ENCODE data around the gene GALR3.

Gene GALR3

GRCh38 chr22:37808294-37808657, 14.9 kb upstream of the GALR3 start:
- Histone ChIP-seq H2BK120ac (ENCODE audit: low read depth, low read length) (no peak overlapping the region), H3K14ac (ENCODE audit: low read length) (no peak overlapping the region), H3K18ac (ENCODE audit: low read length) (no peak overlapping the region), H3K23ac (ENCODE audit: low read depth, low read length, poor library complexity) (no peak overlapping the region), H4K91ac (ENCODE audit: low read depth, low read length, poor library complexity) (no peak overlapping the region), H3K4ac (ENCODE audit: low read length) (no peak overlapping the region), H3K79me1 (ENCODE audit: low read depth, low read length) (peaks cover 4% of the 10 kb centered on the region), H2BK15ac (ENCODE audit: low read length) (no peak overlapping the region), H2AFZ (ENCODE audit: low read length) (peak overlapping the region; percentile 84), H3K4me3 (ENCODE audit: low read length in 2 of 2) (peak overlapping the region; percentile 80 to 92), H3K36me3 (replicated peaks in 1 of 2; ENCODE audit: control insufficient read depth in 2 of 2, insufficient read depth in 2 of 2, low read length in 2 of 2) (peaks cover 3 to 17% of the 10 kb centered on the region in 2 donors), H3K4me2 (ENCODE audit: insufficient read depth, low read length, poor library complexity, severe bottlenecking) (peak overlapping the region; percentile 72), H3K4me1 (ENCODE audit: control insufficient read depth in 2 of 2, insufficient read depth in 1 of 2, low read depth in 1 of 2, low read length in 2 of 2) (peaks cover 15 to 19% of the 10 kb centered on the region in 2 donors), H3K27ac (replicated peaks; ENCODE audit: low read length) (no peak overlapping the region), H4K8ac (ENCODE audit: low read depth, low read length) (no peak overlapping the region), H2BK5ac (ENCODE audit: low read length) (no peak overlapping the region), H2AK5ac (ENCODE audit: low read depth, low read length) (no peak overlapping the region), H3K9me3 (replicated peaks in 1 of 2; ENCODE audit: control insufficient read depth in 2 of 2, insufficient read depth in 1 of 2, low read depth in 1 of 2, low read length in 2 of 2) (no peaks in the 10 kb centered on the region), H2BK12ac (ENCODE audit: low read length) (no peak overlapping the region), H3K27me3 (ENCODE audit: control insufficient read depth in 3 of 3, insufficient read depth in 3 of 3, low read depth in 1 of 3, low read length in 3 of 3) (peaks cover 2 to 28% (median 15%) of the 10 kb centered on the region in 3 experiments), H3K9ac (ENCODE audit: low read depth, low read length, poor library complexity) (peak overlapping the region; percentile 93)
- no CpG with 5 or more reads among the region's 8 CpGs for WGBS, 2 donors (ENCODE audit: extremely low coverage in 2 of 2, insufficient read length in 2 of 2, insufficient replicate concordance in 1 of 2)
- no peak for DNase-seq (ENCODE audit: low spot score)

DNA sequence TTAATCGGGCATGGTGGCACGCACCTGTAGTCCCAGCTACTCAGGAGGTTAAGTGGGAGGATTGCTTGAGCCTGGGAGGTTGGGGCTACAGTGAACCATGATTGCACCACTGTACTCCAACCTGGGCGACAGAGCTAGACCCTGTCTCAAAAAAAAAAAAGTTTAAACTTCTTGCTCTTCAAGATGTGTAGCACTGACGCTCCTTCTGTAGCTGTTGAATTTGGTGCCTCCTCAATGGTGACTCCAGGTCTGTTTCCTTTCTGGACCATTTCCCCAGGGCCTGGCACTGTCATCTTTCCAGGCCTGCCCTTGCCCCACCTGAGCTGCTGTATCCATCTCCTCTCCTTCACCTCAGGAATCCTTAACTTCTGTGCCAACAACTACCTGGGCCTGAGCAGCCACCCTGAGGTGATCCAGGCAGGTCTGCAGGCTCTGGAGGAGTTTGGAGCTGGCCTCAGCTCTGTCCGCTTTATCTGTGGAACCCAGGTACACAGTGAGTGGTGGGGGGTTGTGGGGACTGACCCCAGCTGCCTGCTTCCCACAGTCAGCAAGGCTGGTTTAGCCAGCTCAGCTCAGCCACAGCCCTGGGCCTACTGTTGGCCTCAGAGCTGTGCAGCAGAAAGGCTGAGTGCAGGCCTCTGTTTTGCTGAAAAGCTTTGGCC, 13.4 kb upstream of the GALR3 start:
- H3K4me1 ChIP-seq (ENCODE audit: control insufficient read depth in 2 of 2, insufficient read depth in 1 of 2, low read depth in 1 of 2, low read length in 2 of 2), result peaks cover 8 to 12% of the 10 kb centered on the region in 2 donors
- H3K9ac ChIP-seq (ENCODE audit: low read depth, low read length, poor library complexity), result no peak overlapping the region
- no peak overlapping the region for H2BK12ac ChIP-seq (ENCODE audit: low read length)
- H3K36me3 ChIP-seq (replicated peaks in 1 of 2; ENCODE audit: control insufficient read depth in 2 of 2, insufficient read depth in 2 of 2, low read length in 2 of 2), result peaks cover 9 to 27% of the 10 kb centered on the region in 2 donors
- H4K8ac ChIP-seq (ENCODE audit: low read depth, low read length), result no peak overlapping the region
- H3K18ac ChIP-seq (ENCODE audit: low read length), result no peak overlapping the region
- no peaks in the 10 kb centered on the region for H3K9me3 ChIP-seq (replicated peaks in 1 of 2; ENCODE audit: control insufficient read depth in 2 of 2, insufficient read depth in 1 of 2, low read depth in 1 of 2, low read length in 2 of 2)
- no peak overlapping the region for H3K23ac ChIP-seq (ENCODE audit: low read depth, low read length, poor library complexity)
- H3K27ac ChIP-seq (replicated peaks; ENCODE audit: low read length), result no peak overlapping the region
- H3K79me1 ChIP-seq (ENCODE audit: low read depth, low read length), result peaks cover 4% of the 10 kb centered on the region
- H2AK5ac ChIP-seq (ENCODE audit: low read depth, low read length), result no peak overlapping the region
- H3K4ac ChIP-seq (ENCODE audit: low read length), result no peak overlapping the region
- no peak overlapping the region for H2AFZ ChIP-seq (ENCODE audit: low read length)
- WGBS, 2 donors (ENCODE audit: extremely low coverage in 2 of 2, insufficient read length in 2 of 2, insufficient replicate concordance in 1 of 2), result no CpG with 5 or more reads among the region's 5 CpGs
- no peak for DNase-seq (ENCODE audit: low spot score)
- no peak overlapping the region for H3K14ac ChIP-seq (ENCODE audit: low read length)
- no peak overlapping the region for H3K4me2 ChIP-seq (ENCODE audit: insufficient read depth, low read length, poor library complexity, severe bottlenecking)
- H4K91ac ChIP-seq (ENCODE audit: low read depth, low read length, poor library complexity), result no peak overlapping the region
- H2BK15ac ChIP-seq (ENCODE audit: low read length), result no peak overlapping the region
- peaks cover 2 to 19% (median 15%) of the 10 kb centered on the region in 3 experiments for H3K27me3 ChIP-seq (ENCODE audit: control insufficient read depth in 3 of 3, insufficient read depth in 3 of 3, low read depth in 1 of 3, low read length in 3 of 3)
- H2BK120ac ChIP-seq (ENCODE audit: low read depth, low read length), result no peak overlapping the region
- H3K4me3 ChIP-seq (ENCODE audit: low read length in 2 of 2), result no peak overlapping the region
- H2BK5ac ChIP-seq (ENCODE audit: low read length), result no peak overlapping the region

DNA sequence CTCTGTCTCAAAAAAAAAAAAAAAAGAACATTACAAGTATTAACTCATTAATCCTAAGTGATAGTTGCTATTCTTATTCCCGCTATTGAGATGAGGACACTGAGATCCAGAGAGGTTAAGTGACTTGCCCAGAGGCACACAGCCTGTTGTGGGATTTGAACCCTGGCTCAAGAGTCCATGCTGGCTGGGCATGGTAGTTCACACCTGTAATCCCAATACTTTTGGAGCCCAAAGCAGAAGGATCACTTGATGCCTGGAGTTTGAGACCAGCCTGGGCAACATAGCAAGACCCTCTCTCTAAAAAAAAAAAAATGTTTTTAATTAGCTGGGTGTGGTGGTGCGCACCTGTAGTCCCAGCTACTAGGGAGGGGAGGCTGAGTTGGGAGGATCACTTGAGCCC, 11.3 kb upstream of the GALR3 start:
- no peak overlapping the region for H3K23ac ChIP-seq (ENCODE audit: low read depth, low read length, poor library complexity)
- peaks cover 19 to 46% of the 10 kb centered on the region in 2 donors for H3K36me3 ChIP-seq (replicated peaks in 1 of 2; ENCODE audit: control insufficient read depth in 2 of 2, insufficient read depth in 2 of 2, low read length in 2 of 2)
- H3K4me3 ChIP-seq (ENCODE audit: low read length in 2 of 2), result no peak overlapping the region
- no peak for DNase-seq (ENCODE audit: low spot score)
- no peak overlapping the region for H3K14ac ChIP-seq (ENCODE audit: low read length)
- no peaks in the 10 kb centered on the region for H3K79me1 ChIP-seq (ENCODE audit: low read depth, low read length)
- H2BK120ac ChIP-seq (ENCODE audit: low read depth, low read length), result no peak overlapping the region
- H3K18ac ChIP-seq (ENCODE audit: low read length), result no peak overlapping the region
- H4K91ac ChIP-seq (ENCODE audit: low read depth, low read length, poor library complexity), result no peak overlapping the region
- no peak overlapping the region for H2AFZ ChIP-seq (ENCODE audit: low read length)
- H3K9ac ChIP-seq (ENCODE audit: low read depth, low read length, poor library complexity), result no peak overlapping the region
- H2BK15ac ChIP-seq (ENCODE audit: low read length), result no peak overlapping the region
- no peak overlapping the region for H2BK12ac ChIP-seq (ENCODE audit: low read length)
- peaks cover 0 to 4% (median 0%) of the 10 kb centered on the region in 3 experiments for H3K27me3 ChIP-seq (ENCODE audit: control insufficient read depth in 3 of 3, insufficient read depth in 3 of 3, low read depth in 1 of 3, low read length in 3 of 3)
- no peak overlapping the region for H3K4me2 ChIP-seq (ENCODE audit: insufficient read depth, low read length, poor library complexity, severe bottlenecking)
- no peak overlapping the region for H2BK5ac ChIP-seq (ENCODE audit: low read length)
- no peaks in the 10 kb centered on the region for H3K9me3 ChIP-seq (replicated peaks in 1 of 2; ENCODE audit: control insufficient read depth in 2 of 2, insufficient read depth in 1 of 2, low read depth in 1 of 2, low read length in 2 of 2)
- no CpG with 5 or more reads among the region's 2 CpGs for WGBS, 2 donors (ENCODE audit: extremely low coverage in 2 of 2, insufficient read length in 2 of 2, insufficient replicate concordance in 1 of 2)
- no peak overlapping the region for H3K4ac ChIP-seq (ENCODE audit: low read length)
- peaks cover 2 to 4% of the 10 kb centered on the region in 2 donors for H3K4me1 ChIP-seq (ENCODE audit: control insufficient read depth in 2 of 2, insufficient read depth in 1 of 2, low read depth in 1 of 2, low read length in 2 of 2)
- H2AK5ac ChIP-seq (ENCODE audit: low read depth, low read length), result no peak overlapping the region
- no peak overlapping the region for H4K8ac ChIP-seq (ENCODE audit: low read depth, low read length)
- no peak overlapping the region for H3K27ac ChIP-seq (replicated peaks; ENCODE audit: low read length)

- no peak overlapping the region for H3K4me3 ChIP-seq (ENCODE audit: low read length in 2 of 2)
- peak overlapping the region; percentile 58 for H2BK15ac ChIP-seq (ENCODE audit: low read length)
- H3K23ac ChIP-seq (ENCODE audit: low read depth, low read length, poor library complexity), result no peak overlapping the region
- H3K79me1 ChIP-seq (ENCODE audit: low read depth, low read length), result no peaks in the 10 kb centered on the region
- WGBS, 2 donors (ENCODE audit: extremely low coverage in 2 of 2, insufficient read length in 2 of 2, insufficient replicate concordance in 1 of 2), result no CpG with 5 or more reads among the region's 27 CpGs
- H3K4ac ChIP-seq (ENCODE audit: low read length), result no peak overlapping the region
- no peak overlapping the region for H2BK12ac ChIP-seq (ENCODE audit: low read length)
- H3K14ac ChIP-seq (ENCODE audit: low read length), result no peak overlapping the region
- no peak overlapping the region for H3K27ac ChIP-seq (replicated peaks; ENCODE audit: low read length)
- no peak overlapping the region for H2AK5ac ChIP-seq (ENCODE audit: low read depth, low read length)
- H3K4me2 ChIP-seq (ENCODE audit: insufficient read depth, low read length, poor library complexity, severe bottlenecking), result no peak overlapping the region
- H3K4me1 ChIP-seq (ENCODE audit: control insufficient read depth in 2 of 2, insufficient read depth in 1 of 2, low read depth in 1 of 2, low read length in 2 of 2), result peaks cover under 1 to 6% of the 10 kb centered on the region in 2 donors
- peaks cover 19 to 46% of the 10 kb centered on the region in 2 donors for H3K36me3 ChIP-seq (replicated peaks in 1 of 2; ENCODE audit: control insufficient read depth in 2 of 2, insufficient read depth in 2 of 2, low read length in 2 of 2)
- H4K8ac ChIP-seq (ENCODE audit: low read depth, low read length), result no peak overlapping the region
- no peak overlapping the region for H2BK120ac ChIP-seq (ENCODE audit: low read depth, low read length)
- H2BK5ac ChIP-seq (ENCODE audit: low read length), result no peak overlapping the region
- H3K9ac ChIP-seq (ENCODE audit: low read depth, low read length, poor library complexity), result no peak overlapping the region
- peaks cover 0 to 4% (median 0%) of the 10 kb centered on the region in 3 experiments for H3K27me3 ChIP-seq (ENCODE audit: control insufficient read depth in 3 of 3, insufficient read depth in 3 of 3, low read depth in 1 of 3, low read length in 3 of 3)
- H2AFZ ChIP-seq (ENCODE audit: low read length), result no peak overlapping the region
- H3K9me3 ChIP-seq (replicated peaks in 1 of 2; ENCODE audit: control insufficient read depth in 2 of 2, insufficient read depth in 1 of 2, low read depth in 1 of 2, low read length in 2 of 2), result no peaks in the 10 kb centered on the region
- H4K91ac ChIP-seq (ENCODE audit: low read depth, low read length, poor library complexity), result no peak overlapping the region
- peak overlapping the region; percentile 17 for H3K18ac ChIP-seq (ENCODE audit: low read length)
- no peak for DNase-seq (ENCODE audit: low spot score)
Observed at GRCh38 chr22:37812869-37813678, 10.1 kb upstream of the GALR3 start.
